CD4-positive, alpha-beta T cell treated with Interleukin-4 for 4 hours (primary cell): ENCODE results near the gene HTRA3.

Experiments
- DNase-seq: peaks from one replicate; pipeline ENCODE4 v3.0.0-alpha.2; 2020

HTRA3 gene

GRCh38 chr4:8297141-8297601, 27.6 kb downstream of the HTRA3 start:
- no peak for DNase-seq

DNA sequence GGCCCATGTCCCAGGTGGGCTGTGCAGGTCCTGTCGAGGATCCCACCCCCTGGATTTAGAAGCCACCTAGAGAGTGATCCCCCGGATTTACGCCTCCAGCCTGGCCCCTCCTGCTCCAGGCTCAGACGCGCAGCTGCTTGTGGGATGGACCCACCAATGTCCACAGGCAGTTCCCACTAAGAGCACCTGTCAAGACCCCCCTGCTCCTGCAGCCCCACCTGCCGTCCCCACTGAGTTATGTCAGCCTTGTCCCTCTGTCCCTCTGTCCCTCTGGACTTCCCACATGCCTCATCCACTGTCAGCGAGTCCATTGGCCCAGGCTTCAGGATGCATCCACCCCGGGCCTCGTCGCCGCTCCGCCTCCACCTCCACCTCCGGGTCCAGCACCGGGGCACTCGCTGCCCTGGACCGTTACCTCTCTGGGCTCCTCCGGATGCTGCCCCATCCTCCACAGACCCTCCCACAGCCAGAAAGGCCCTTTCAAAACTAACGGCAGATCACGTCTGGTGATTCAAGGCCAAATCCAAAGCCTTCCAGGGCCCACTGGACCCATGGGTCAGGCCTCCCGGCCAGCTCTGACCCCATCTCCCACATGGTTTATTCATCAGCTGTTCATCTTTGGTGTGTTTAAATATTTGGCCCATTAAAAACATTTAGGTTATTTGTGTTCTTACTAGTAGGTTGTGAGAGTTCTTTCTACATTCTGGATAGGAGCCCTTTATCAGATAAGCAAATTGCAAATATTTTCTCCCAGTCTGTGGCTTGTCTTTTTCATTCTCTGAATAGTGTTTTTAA, 28.3 kb downstream of the HTRA3 start:
- DNase-seq: no peak

DNA sequence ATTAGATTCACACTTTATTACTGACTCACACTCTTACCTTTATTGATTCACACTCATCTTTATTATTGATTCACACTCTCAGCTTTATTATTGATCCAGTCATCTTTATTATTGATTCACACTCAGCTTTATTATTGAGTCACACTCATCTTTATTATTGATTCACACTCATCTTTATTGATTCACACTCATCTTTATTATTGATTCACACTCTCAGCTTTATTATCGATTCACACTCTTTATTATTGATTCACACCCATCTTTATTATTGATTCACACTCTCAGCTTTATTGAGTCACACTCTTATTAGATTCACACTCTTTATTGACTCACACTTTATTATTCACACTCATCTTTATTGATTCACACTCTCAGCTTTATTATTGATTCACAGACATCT, 31.3 kb downstream of the HTRA3 start:
- no peak for DNase-seq

DNA sequence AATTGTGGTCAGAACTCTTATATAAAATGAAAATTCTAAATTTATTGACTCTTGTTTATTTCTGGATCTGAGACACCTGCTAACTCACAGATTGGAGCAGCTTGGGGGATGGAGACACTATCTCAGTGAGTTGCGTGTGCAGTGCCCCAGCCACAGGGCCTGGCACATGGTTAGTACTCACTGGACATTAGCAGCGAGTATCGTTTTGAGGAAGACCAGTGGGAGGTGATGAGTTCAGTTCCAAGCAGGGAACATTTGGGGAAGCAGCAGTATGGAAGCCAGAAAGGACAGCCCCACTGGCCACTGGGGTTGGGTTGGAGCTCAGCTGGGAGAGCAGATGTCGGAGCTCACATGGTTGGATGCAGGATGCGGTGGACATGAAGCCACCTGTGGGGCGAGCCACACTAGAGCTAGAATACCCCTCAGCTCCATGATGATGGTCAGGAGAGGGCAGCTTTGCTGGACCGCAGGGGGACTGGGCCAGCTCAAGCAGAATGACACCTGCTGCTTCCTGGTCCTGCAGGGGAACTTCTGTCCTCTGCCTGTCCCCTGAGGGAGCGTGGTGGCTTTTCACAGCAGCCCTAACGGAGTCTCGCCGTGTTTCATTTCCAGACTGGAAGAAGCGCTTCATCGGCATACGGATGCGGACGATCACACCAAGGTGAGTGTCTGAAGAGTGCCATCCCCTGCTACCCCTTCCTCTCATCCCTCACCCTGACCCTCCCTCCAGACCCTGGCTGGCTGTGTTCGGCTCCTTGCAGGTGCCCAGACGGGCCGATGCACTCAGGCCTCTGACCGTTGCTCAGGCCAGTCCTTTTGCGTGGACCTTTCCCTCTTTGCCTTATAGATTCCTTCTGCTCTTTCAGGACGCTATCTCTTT, 32.5 kb downstream of the HTRA3 start:
- DNase-seq: no peak

- no peak for DNase-seq
These were observed 33.5 kb downstream of the HTRA3 start for GRCh38 chr4:8303081-8303480.

DNA sequence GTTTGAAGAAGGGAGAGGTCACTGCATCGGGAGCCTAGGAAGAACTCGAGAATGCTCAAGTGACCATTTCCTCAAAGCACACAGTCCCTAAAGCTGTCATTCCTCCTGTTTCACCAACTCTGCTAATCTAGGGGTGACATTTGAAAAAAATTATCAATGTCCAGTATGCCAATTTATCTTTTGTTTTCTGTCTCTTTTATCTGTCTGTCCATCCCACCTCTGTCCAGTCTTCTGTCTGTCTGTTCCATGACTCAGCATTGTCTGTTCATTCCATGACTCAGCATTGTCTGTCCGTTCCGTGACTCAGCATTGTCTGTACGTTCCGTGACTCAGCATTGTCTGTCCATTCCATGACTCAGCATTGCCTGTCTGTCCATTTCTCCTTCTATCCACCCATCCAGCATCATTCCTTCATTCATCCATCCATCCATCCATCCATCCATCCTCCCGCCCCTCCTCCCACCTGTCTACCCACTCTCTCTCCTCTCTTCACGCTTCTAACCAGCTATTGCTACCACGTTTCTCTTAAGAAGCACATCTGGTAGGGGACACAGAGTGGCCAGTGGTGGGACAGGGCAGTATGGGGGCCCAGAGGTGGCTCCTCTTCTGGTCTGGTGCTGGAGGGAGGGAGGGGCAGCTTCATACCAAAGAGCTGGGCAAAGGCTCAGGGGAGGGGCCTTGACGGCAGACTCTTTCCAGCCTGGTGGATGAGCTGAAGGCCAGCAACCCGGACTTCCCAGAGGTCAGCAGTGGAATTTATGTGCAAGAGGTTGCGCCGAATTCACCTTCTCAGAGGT, 34.1 kb downstream of the HTRA3 start:
- DNase-seq: no peak

GRCh38 chr4:8304827-8305695, 35.5 kb downstream of the HTRA3 start:
- no peak for DNase-seq

DNA sequence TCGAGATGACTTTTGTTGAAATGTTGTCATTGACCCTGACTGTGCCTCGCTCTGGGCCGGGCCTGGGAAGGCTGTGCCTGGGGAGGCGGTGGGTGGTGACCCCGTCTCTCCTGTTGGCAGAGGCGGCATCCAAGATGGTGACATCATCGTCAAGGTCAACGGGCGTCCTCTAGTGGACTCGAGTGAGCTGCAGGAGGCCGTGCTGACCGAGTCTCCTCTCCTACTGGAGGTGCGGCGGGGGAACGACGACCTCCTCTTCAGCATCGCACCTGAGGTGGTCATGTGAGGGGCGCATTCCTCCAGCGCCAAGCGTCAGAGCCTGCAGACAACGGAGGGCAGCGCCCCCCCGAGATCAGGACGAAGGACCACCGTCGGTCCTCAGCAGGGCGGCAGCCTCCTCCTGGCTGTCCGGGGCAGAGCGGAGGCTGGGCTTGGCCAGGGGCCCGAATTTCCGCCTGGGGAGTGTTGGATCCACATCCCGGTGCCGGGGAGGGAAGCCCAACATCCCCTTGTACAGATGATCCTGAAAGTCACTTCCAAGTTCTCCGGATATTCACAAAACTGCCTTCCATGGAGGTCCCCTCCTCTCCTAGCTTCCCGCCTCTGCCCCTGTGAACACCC, 36.4 kb downstream of the HTRA3 start:
- no peak for DNase-seq

- no peak for DNase-seq
These were observed 37.0 kb downstream of the HTRA3 start for GRCh38 chr4:8306511-8307021.

DNA sequence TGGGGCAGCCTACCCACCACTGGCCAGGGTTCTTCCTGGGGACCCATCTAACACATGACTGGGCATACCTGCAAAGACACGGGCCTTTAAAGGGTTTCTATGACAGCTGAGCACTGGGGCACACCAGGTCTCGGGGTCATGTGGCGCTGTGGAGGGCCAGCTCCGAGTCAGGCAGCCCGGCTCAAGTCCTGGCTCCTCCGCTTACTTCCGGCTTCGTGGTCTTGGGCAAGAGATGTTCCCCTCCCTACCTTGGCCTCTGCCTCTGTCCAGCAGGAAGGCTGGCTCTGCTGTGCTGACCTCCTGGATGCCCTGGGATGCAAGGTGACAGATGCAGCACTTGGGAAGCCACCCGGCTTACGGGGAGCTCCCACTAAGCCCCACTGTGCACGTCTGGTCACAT, 37.6 kb downstream of the HTRA3 start:
- no peak for DNase-seq

- DNase-seq: no peak
These were observed 38.2 kb downstream of the HTRA3 start for GRCh38 chr4:8307714-8308113.

- DNase-seq: no peak
These were observed 38.6 kb downstream of the HTRA3 start for GRCh38 chr4:8308144-8308543.

GRCh38 chr4:8308856-8309771, 39.6 kb downstream of the HTRA3 start:
- DNase-seq: no peak

DNA sequence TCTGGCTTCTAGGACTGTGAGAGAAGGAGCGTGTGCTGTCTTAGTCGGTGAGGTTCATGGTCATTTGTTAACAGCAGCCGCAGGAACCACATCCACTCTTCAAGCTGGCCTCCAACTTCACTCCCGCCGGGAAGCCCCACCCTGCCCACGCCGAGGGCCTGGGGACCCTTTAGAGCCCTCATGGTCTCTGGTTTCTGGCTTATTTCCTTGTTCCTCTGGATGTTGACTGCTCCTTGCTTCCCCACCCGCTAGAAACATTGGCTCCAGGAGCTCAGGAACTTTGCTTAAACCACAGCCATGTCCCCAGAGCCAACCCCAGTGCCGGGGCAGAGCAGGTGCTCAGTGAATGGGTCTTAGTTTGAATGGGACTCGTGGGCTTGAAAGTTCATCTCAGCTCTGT, 40.8 kb downstream of the HTRA3 start:
- no peak for DNase-seq

DNA sequence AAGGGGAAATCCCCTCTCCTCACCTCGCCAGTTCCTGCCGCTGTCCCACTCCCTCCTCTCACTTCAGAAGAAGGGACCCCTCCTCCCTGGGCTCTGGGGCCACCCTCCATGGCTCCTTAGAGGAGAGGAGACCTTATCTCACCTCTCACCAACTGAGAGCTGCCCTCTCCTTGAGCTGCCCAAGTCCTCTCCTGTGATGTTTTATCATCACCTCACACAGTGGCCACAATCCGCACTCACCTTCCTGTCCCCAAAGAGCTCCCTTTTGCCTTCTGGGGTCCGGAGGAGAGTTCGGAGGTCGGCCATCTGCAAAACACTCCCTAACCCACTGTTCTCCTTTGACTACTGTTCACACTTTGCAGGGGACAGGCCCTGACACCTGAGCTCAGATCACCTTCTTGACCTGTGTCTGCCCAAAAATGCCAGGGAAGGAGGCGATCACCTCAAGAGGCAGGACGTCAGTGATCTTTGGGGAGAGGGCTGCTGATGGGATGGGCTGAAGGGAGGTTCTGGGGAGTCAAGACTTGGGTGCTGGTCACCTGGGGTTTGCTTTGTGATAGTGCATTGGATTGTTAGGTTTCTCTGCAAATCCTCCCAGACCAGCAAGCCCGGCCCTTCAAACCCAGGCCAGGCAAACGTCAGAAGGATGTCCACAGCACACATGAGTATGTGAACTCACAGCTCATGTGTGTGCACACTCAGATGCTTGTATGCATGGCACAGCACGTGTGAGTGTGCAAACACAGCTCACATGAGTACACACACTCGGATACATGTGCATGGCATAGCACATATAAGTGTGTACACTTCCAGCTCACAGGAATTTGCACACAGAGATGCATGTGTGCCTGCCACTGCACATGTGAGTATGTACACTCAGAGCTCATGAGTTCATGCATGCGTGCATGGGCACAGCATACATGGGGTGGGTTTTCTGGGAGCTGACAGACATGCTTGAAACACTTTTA, 41.8 kb downstream of the HTRA3 start:
- no peak for DNase-seq

GRCh38 chr4:8312069-8312445, 42.5 kb downstream of the HTRA3 start:
- DNase-seq: no peak

DNA sequence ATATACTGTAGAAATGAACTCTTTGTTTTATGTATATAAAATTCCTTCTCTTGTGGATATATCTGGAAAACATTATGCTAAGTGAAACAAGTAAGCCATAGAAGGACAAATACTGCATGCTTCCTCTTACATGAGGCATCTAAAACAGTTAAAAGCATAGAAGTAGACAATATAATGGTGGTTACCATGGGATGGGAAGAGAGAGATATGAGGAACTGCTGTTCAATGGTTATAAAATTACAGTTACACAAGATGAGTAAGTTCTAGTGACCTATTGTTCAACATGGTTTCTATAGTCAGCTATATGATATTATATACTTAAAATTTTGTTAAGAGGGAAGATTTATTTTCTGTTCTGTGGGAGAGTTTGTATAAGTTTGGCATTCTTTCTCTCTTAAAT, 43.4 kb downstream of the HTRA3 start:
- no peak for DNase-seq

GRCh38 chr4:8314691-8315255, 45.2 kb downstream of the HTRA3 start:
- DNase-seq: no peak
